SW 1271 (cell line): ENCODE measurements around the gene TMEM127.
A peak's percentile ranks its signal among the peaks of the same experiment; 100 is the strongest.
"Not testable (repeated sequence)": the region's sequence is repeated elsewhere in the genome, so short reads cannot be mapped to it uniquely, and the experiment has no call there.

Experiments
- DNase-seq, 2 experiments: peaks; one replicate each; lab custom pipeline; 2025; lab: John Stamatoyannopoulos, UW

The TMEM127 gene

DNA sequence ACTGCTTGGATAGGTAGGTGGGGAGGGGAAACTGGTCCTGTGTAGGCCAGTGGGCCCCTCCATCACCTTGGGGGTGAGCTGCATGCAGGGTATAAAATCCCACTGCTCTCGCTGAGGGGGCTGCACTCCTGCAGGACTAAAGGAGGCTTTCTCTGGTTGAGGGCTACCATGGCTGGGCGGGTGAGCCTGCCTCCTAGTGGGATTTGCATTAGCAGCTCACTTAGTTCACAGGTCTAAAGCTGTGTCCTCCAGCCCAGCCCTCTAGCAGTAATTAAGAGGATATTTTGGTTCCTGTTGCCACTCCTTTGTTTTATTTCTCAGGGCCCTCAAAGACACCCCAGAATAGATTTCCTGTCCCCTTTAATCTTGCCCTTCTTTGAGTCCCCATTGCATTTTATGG lies 24.6 kb downstream of the TMEM127 start:
- DNase-seq, result no peak

DNA sequence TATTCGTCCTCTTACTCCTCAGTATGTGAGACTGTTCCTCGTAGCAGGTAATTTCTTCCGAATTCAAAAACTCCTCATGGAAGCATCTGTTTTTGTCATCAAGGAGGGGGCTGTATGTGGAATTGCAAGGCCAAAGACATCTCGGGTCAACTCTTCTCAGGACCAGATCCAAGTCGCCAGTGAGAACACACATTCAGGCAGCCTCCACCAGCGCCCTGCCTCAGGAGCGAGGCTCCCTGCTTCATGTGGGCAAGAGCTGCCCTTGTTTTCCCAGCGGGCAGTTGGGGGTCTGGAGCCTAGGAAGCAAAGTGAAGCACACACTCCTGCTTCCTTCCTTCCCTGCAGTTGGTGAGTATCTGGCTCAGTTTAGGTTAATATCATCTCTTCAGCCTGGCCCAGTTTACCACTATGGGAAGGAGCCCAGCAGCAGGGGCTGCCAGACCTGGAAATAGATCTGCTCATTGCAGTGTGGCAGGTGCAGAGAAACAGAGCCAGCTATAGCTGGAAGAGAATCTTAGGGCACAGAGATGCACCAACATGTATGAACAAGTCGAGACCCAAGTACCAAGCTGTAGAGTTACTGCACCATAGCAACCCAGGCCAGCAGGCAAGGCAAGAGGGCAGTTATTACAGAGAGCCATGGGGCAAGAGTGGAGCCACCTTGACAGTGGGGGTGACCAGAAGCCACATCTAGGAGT lies 25.3 kb downstream of the TMEM127 start:
- no peak for DNase-seq

DNA sequence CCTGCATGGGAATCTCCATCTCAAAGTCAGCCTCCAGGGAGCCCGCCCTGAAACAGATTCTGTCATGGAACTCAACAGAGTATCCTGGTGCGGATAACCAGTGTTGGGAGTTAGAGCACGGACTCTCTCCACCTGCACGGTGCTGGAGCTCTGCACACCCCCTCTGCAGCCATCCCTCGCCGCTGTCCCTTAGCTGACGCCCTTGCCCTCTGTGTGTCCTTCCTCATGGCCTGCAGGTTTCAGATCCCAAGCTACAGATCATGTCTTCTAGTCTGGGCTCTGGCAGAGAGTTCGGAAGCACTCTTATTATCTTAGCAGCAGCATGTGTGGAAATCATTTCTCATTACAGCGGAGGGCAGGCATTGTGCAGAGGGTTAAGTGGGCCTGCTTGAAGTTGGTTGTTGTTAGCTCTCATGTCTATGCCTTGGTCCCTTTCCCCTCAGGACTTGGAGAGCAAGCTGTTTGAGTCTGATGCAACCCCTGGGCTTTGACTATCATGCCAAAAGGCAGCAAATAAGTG lies 26.0 kb downstream of the TMEM127 start:
- DNase-seq, result no peak

DNA sequence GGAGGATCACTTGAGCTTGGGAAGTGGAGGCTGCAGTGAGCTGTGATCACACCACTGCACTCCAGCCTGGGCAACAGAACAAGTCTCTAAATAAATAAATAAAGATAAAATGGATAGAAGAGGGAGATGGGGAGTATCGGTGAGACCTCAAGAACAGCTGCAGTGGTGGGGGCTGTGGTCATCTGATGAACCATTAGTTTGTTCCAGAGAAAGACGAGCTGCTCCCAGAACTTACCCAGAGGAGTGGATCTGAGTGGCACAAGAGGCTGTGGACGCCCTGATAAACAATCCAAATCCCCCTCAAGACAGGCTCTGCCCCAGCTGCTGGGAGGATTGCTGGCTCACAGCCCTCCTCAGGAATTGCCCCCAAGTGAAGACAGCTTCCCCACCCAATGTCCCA lies 26.7 kb downstream of the TMEM127 start:
- no peak for DNase-seq

DNA sequence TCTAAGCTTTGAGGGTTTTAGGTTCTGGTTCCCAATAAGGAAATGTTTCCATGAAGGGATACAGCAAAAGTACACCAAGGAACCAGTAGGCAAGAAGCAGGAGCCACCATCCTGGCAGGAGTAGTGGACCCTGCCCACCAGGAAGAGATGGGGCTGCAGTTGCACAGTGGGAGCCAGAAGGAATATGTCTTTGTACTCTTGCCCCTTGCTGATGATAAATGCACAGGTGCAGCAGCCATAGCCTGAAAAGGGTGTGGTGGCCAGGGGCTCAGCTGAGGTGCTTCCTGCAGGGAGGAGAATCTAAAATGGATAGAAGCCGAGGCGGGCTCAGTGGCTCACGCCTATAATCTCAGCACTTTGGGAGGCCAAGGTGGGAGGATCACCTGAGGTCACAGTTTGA lies 27.5 kb downstream of the TMEM127 start:
- DNase-seq, result no peak

DNA sequence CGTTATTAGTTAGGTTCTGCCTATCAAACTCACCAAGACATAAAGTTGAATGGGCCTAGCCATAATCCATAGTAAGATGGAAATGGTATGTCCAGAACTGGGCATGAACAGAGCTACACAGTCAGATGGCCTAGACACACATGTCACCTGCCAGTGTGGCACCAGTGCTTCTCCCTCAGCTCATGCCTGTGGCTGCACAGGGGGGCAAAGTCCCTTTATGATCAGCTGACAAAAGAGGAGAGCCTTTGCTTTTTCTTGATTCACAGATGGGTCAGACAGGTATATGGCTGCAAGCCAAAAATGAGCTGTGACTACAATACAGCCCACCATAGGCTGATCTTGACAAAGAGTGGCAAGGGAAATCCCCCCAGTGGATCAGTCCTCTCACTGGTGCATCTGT lies 28.9 kb downstream of the TMEM127 start:
- no peak for DNase-seq

DNA sequence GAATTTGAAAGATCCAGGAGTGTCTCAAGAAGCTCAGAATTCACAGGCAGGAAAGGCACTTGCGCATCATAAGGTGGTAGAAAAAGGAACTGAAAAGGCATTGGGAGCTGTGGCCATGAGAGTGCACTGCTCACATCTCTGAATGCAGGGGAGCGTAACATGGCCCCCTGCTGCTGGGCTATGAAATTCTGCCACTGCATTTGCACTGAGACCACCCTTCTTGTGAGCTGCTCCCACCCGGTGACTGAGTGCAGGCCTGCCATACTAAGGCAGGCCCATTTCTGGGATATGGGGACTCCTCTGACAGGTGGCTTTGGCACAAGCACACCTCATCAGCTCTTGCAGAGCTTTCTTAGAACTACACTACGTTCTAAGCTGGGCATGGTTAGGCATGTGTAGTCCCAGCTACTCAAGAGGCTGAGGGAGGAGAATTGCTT lies 31.9 kb downstream of the TMEM127 start:
- no peak for DNase-seq

DNA sequence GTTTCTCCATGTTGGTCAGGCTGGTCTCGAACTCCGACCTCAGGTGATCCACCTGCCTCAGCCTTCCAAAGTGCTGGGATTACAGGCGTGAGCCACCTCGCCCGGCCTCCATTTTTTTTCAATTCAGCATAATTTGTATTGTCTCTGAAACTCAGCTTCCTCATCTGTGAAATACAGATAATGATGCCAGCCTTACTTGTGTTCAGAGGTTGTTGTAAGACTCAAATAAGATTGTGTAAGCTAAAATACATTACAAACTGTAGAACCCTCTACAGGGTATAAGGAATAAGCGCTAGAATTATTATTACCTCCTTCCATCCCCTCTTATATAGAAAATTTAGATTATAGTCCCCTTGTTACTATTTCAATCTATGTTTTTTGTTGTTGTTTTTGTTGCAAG lies 32.4 kb downstream of the TMEM127 start:
- DNase-seq, result no peak

DNA sequence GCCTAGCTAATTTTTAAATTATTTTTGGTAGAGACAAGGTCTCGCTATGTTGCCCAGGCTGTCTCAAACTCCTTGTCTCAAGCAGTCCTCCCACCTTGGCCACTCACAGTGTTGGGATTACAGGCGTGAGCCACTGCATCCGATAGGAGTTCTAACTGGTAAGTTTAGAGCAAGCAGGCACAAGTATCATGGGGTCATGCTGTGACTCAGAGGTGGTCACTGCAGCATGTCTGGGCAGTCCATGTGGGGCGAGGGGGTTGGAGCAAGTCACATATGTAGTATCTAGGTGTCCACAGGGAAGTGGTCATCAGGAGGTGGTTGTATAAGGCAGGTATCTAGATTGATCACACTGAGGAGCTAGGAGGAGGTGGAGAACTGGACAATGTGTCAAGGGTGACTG lies 34.5 kb downstream of the TMEM127 start:
- no peak for DNase-seq

DNA sequence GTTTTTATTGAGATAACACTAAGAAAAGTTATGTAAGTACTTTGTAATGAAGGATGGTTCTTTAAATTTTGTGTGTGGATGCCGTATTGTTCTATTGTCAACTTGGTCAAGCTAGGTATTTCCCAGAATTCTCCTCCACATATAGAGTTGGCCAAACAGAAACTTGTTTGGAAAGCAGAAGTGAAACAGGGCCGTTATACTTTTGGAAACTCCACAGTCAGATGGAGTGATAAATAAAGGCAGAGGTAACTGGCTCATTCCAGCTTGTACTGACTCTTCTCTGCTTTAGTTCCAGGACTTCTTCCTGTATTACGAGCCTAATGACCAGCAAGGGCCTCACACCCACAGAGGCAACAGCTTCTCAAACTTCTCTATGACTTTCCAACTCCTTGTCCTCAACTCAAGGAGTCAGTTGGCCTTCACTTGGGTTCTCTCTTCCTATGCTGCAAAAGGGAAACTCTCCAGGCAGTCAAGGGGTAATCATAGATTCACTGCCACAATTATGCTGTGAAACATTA lies 40.7 kb downstream of the TMEM127 start:
- DNase-seq, result no peak

DNA sequence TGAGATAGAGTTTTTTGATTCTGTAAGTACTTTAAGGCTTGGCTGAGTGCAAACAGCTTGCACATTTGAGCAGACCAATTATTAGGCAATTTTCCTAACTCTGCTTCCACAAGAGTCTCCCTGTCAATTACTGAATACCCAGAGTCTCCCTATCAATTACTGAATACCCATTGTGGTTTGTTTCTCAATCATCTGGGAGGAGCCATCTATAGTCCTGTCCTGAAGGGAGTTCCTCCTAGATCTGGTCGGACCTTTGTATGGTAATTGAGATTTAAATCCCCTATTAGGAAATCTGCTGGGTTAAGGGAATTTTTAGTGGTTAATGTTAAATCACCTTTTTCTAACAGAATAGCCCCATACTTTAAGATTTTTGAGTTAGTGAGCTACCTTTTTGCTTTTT lies 44.7 kb downstream of the TMEM127 start:
- not testable (repeated sequence) for DNase-seq

DNA sequence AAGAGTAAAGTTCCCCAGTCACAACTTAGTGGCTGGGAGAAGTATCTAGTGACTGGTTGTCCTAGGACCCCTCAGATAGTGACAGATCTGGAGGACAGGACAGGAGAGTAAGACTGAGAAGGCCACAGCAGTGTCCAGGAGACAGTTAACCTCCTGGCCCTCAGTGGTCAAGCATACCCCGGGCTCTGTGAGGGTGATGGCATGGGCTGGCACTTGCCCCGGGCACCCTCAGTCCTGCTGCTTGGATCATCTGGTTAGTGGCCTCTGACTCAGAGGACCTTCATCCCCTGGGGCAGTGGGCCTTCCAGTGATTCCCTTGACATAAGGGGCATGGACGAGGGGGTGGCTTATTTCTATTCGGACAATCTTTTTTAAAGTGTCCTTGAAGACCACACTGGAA lies 45.8 kb downstream of the TMEM127 start:
- not testable (repeated sequence) for DNase-seq

DNA sequence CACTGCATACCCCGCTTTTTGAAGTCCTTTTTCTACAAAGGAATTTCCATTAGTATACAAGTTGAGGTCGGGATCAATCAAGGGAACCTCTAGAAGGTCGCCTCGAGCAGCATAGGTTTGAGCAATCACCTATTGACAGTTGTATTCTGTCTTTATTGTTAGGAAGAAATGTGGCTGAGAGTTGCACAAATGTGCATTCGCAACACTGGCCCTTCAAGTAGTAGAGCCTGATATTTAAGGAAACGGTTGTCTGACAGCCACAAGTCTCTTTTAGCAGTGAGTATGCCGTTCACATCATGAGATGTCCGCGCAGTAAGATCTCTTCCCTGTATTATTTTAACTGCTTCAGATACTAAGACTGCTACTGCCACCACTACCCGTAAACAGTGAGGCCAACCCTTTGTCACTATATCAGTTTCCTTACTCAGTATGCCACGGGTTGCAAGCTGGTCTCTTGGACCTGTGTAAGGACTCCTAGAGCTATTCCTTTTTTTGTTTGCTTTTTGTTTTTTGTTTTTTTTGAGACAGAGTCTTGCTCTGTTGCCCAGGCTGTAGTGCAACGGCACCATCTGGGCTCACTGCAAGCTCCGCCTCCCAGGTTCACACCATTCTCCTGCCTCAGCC lies 47.2 kb downstream of the TMEM127 start:
- no peak for DNase-seq

DNA sequence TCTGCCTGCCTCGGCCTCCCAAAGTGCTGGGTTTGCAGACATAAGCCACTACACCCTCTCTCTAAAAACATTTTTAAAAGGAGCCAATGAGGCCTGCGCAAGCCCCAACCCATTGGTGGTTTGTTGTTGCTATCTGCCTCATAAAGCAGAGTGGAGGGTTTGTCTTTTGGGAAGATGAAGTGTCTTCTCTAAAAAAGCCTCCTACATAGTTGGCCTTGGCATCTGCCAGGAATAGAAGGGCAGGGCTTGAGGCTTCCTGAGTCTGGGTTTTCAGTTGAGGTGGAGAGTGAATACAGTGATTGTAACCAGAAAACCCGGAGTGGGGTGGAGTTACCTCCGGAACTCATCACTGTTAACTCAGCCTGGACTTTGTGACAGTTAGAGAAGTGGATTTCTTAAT lies 51.2 kb downstream of the TMEM127 start:
- no peak for DNase-seq

DNA sequence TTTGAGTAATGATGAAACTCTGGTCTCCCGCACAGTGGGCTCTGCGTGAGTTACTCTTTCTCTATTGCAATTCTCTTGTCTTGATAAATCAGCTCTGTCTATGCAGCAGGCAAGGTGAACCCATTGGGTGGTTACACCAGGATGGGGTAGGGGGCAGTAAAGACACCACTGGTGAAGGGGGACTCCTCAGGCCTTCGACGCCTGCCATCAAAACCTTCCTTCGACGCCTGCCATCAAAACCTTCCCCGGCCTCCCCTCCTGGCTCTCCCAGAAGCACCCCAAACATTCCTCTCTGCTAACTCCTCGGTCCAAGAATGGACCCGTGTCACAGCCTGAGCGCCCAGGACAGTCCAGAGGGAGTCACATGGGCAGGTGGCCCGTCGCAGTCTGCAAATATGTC lies 52.4 kb downstream of the TMEM127 start:
- DNase-seq, result no peak

DNA sequence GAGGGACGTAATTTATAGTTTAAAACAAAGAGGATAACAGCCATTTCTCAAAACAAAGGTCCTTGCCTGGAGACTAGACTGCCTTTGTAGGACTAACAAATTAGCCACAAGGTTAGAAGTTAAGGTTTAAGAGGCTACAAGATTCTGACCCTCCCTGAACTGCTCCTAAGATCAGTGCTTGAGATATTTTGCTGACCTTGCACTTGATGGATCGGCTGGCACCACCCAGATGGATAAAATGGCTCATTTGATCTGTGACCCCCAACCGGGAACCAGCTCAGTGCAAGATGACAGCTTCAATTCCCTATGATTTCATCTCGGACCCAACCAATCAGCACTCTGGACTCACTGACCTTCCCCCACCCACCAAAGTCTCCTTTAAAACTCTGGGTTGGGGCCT lies 53.5 kb downstream of the TMEM127 start:
- DNase-seq, result no peak

DNA sequence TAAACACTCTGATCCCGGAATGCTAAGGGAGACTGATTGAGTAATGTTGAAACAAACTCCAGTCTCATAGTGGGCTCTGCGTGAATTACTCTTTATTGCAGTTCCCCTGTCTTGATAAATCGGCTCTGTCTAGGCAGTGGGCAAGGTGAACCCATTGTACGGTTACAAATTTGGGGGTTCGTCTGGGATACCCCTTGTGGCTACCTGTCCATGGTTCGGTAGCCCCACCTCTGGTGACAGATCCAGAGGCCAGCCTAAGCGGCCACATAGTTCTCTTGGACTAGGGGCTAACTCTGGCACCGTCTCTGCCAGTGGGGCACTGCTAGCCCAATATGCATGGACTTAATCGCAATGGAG lies 56.1 kb downstream of the TMEM127 start:
- DNase-seq, result no peak

DNA sequence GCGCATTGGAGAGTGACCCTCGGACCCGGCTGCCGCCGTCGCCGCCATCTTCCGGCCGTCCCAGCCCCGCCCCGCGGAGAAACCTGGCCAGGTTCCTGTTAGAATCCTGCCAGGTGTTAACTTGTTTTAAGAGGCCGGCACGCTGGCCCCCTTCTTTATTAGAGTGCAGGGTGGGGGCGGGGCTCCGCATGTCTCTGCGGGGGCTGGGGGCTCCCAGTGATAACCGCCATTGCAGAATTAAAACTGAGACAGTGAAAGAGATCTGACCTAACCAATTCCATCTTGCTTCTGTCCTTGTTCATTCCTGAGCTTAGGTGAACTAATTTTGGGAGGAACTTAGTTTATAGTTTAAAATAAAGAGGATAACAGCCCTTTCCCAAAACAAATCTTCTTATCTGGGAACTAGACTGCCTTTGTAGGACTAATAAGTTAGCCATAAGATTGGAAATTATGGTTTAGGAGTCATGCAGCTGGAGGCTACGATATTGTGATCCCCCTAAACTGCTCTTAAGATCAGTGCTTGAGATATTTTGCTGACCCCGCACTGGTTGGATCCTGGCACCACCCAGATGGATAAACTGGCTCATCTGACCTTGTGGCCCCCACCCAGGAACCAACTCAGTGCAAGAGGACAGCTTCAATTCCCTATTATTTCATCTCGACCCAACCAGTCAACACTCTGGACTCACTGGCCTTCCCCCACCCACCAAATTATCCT lies 56.6 kb downstream of the TMEM127 start:
- no peak for DNase-seq

DNA sequence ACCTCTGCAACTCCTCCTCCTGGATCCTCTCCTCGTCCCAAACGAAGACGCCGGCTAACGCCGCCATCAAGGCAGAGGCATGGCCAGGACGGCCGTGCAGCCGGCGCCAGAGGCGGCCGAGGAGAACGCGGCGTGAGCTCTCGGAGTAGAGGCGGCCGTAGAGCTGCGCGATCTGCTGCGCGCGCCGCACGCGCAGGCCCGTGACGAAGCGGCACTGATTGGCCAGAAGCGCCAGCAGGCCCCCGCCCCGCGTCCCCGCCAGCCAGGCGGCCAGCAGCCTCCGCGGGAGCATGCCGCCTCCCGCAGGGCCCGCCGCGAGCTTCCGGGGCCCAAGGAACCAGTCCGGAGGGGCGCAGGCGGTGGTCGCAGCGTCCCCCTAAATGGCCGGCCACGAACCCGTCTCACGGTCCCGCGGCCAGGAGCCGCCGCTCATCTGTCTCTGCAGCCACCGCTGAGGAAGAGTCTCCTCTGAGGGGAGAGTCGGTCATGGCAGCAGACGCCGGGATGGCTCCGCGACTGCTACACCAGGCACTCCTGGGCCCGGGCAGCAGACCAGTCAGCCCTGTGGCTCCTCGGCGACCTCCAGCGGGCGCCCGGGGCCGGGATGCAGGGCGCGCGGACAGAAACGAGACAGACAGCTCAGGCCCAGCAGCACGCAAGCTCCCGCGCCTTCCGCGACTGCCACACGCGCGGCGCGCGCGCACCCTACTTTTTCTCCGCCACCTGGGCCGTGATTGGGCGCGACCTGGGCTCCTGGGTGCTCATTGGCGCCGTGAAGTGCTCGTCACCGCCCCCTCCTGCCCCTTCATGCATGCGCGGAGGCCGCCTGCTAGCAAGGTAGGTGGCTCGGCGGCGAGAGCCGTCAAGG lies 57.4 kb downstream of the TMEM127 start, which contains the start of gene STARD7:
Gene STARD7 (minus strand): TSS at position 685 of the 868 bp plus-strand sequence. CDS start 393 bp downstream, at position 292.
- peak; percentile 93 to 97 for DNase-seq

DNA sequence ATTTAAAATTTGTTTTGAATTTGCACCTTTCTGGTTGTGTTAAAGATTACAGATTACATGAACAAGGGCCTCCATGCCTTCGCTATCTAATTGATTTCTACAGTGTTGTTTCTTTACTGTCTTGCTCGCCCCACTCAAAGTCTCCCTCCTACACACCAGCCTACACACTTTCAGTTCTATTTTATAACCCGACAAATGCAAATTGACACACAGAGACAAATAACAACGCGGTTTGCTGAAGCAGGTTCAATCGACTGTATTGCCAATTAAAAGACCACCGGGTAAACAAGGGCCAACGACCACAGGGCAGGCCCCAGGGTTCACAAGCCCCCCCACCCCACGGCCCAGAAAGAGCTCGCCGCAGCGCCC lies 58.0 kb downstream of the TMEM127 start:
- no peak for DNase-seq

DNA sequence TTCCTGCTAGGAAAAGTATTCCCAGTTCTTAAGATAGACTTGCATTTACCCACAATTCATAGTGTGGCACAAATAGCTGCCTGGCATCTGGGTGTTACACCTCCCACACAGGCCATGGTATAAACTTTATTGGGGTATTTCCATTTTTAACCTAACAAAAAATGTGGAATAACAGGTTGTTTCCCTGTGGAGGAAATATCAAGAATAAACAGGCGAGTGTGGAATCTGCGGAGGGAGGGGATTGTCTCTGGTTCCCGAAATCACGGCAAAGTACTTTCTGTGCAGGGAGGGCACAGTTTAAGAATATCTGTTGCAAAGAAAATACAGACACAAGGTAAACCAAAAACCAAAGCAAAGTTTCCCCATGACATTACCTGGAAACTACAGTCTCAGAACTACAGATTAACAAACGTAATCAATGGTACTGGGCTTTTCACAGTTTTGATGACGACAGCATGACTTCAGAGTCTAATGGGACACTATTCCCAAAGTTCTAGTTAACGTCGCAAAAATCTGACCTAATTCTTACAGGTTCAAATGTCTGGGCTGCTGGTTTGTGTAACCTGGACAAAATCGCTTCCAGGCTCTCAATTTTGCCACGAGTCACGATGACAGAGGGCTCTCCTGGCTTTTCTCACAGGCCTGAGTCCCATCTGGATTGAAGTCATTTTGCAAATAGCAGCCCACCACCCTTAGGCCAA lies 58.6 kb downstream of the TMEM127 start:
- no peak for DNase-seq
